Endometrial microvascular endothelial cells (primary cell): ENCODE data around the gene OSGIN1. TPM values are rescaled to one million over a fixed set of nuclear protein-coding genes. Genes with fewer than 3 reads are reported as not detected.

Experiments
- in situ Hi-C: cut with HindIII; loops from 2 replicates; pipeline ENCODE4 v1.10.0; 2017; ENCODE audit warnings: low sequenced_read_pairs, low pct_unique_long_range_greater_than_20kb; ENCODE audit errors: inconsistent ontology term
- total RNA-seq: library from RNA; depleted of rRNA; stranded (reverse); fragments of >200 nt; gene quantifications from one replicate; pipeline ENCODE4 v1.2.3, GENCODE V29; 2015; ENCODE audit errors: inconsistent ontology term

OSGIN1 gene
- total RNA-seq, 1 donor from 2014 or later = 11.1 TPM

DNA sequence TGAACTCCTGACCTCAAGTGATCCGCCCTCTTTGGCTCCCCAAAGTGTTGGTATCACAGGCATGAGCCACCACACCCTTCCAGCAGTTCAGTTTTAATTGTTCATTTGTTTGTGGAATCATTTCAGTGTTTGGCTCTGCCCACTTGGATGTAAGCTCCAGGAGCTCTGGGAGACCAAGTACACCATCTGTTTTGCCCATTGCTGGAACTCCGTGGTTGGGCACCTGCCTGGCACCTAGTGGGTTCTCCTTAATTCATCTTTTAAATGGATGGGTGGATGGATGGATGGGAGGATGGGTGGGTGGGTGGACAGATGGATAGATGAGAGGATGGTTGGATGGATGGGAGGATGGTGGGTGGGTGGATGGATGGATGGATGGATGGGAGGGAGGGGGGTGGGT, 14.1 kb downstream of the OSGIN1 start:
- in situ Hi-C loops = no loop called here

DNA sequence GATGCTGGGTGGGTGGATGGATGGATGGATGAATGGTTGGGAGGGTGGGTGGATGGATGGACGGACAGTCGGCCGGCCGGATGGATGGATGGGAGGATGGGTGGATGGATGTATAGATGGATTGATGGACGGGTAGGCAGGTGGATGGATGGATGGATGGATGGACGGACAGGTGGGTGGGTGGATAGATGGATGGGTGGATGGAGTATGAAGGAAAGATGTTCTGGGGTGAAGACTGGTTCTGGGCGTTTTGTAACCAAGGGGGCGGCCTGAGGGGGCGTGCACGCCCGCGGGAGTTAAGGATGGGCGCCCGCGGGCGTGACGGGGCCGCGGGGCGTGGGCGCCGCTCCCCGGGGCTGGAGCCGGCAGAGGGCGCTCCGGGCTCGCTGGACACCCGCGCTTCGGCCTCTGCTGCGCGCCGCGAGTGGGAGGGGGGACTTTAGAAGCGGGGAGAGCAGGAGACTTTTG, 14.8 kb downstream of the OSGIN1 start, which contains the start of gene NECAB2:
TSS of gene NECAB2 (plus strand) at position 407 of the 468 bp plus-strand sequence. CDS start 405 bp downstream, outside the sequence.
- in situ Hi-C loops = no loop called here

DNA sequence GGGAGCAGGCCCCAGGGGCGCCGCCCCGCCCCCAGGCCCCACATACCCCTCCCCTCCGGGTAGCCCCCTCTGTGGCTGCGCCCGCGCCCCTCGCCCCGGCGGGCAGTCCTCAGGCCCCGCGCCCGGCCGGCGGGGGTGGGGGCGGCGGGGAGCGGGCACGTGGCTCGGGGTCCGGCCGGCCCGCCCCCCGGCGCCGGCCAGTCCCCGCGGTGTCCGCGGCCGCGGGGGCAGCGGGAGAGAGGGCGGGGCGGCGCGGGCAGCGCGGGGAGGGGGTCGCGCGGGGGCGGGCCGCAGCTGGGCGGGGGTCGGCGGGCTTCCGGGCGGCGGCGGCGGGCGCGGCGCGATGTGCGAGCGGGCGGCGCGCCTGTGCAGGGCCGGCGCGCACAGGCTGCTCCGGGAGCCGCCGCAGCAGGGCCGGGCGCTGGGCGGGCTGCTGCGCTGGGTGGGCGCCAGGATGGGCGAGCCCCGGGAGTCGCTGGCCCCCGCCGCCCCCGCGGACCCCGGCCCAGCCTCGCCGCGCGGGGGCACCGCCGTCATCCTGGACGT, 15.3 kb downstream of the OSGIN1 start:
- in situ Hi-C loops = no loop called here

DNA sequence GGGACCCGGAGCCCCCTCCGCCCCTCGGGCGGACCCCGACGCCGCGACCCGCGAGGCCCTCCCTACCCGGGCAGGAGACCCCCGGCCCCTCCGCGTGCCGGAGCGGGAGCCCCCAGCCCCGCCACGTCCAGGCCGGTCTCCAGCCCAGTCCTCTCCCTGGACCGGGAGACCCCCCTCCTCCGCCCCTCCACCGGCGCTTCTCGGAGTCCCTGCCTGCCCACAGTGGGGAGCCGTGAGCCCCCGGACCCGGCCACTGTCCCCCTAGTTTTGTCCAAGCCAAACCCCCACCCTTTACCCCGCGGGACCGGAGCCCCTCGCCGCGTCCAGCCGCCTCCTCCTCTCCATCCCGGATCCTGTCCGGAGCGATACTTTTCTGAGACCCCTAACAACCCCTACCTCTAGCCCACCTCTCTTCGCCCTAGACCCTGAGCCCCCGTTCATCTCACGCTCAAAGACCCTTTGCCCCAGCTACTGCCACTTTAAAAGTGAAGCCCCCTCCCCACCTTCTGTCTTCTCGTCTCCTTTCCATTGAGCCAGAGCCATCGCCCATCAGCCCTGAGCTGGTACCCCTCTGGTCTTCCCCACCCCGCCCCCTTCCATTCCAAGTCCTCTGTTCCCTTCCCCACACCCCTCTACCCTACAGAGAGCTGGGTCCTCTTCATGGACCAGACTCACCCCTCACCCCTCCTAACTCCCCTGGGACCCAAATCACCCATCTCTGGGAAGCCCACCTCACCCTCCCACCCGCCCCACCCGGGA, 16.0 kb downstream of the OSGIN1 start:
- in situ Hi-C loops = no loop called here

DNA sequence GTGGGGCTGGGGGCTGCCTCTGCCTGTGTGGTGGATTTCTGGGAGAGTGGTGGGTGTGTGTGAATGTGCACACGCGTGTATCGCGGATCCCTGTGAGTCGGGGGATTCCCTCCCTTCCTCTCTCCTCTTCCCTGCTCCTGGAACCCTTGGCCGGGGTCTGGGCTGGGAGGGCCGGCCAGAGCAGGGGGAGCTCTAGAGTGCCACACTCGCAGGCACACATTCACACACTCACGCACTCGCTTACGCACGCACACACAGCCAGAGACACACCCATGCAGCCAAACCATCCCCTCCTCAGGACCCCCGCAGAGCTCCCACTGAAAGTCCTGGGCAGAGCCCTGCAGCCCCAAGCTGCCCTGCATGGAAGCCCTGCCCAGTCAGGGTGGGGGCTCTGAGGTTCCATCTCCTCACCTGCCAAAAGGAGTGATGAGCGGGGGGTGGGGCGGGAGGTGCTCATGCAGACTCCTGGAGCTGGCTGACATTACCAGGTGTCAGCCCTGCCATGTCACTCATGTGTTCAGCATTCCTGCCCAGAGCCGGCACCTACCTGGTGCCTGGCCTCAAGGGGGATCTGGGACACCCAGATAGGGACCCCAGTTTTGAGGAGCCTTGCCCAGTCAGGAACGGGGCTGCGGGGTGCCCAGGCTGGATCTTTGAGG, 16.9 kb downstream of the OSGIN1 start:
- in situ Hi-C loops = no loop called here

- in situ Hi-C loops = no loop called here
These were observed 17.4 kb downstream of the OSGIN1 start for GRCh38 chr16:83970430-83970815.

- in situ Hi-C loops = no loop called here
These were observed 18.4 kb downstream of the OSGIN1 start for GRCh38 chr16:83971165-83972130.

DNA sequence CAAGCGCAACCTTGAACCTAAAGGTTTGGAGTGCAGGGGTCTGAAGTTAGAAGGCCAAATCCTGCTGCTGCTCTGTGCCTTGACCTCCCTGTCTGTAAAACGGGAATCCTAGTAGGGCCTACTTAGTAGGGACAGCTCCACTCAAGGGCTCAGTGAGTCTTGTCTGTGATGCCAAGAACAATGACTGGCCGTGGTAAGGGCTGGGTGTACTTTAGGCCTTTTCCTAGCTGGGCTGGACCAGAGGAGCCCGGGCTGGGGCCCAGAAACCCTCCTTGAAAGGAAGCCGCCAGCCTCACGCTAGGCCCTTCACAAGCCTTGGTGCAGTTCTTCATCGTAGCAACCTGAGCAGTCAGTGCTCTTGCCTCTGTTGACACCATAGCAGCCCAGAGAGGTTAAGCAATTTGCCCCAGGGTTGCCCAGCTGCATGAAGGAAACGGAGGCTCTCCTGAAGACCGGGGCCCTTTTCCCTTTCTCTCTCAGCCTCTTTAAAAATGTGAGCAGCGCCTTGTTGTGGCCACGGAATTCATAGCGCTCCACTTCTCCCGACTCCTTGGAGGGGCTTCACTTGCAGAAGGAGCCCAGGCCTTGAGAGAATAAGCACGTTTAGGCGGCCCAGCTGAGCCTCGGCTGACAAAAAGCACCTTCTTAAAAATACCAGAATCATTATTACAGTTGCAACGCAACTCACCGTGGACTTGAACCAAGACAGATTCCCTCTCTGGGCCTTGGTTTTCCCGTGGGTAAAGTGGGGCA, 19.4 kb downstream of the OSGIN1 start:
- in situ Hi-C loops = no loop called here

DNA sequence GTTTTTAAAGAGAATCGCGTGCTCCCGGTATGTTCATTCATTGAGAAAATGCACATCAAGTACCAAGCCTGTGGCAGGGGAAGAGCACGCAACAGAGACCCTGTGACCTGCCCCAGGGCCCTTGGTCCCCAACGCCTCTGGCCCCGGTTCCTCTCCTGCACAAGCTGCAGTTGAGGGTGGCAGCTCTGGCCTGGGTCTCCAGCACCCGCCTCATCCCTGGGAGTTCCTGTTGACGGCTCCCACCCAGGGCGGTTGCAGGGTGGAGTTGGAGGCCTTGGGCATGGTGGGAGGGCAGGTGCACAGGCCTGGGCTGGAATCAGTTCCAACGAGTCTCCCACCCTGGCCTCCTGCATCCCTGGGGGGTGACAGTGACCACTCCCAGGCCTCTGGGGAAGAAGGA, 20.0 kb downstream of the OSGIN1 start:
- in situ Hi-C loops = no loop called here

- in situ Hi-C loops = no loop called here
These were observed 20.7 kb downstream of the OSGIN1 start for GRCh38 chr16:83973581-83974385.

DNA sequence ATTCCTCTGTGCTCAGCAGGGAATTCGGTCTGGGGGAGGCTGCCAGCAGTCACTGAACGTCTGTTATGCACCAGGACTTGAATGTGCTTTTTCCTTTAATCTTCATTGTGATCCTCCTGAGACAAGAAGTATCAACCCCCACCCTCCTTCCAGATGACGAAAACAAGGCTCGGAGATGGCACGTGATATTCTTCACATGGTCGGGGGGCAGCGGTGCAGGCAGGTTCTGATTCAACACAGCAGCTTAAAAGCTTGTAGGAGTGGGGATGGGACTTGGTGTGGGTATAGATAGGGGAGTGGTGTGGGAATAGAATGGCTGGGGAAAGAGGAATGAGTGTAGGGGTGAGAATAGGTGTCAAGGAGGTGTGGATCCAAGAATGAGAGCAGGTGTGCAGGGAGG, 21.4 kb downstream of the OSGIN1 start:
- in situ Hi-C loops = no loop called here

- in situ Hi-C loops = no loop called here
These were observed 22.7 kb downstream of the OSGIN1 start for GRCh38 chr16:83975590-83976260.

GRCh38 chr16:83977056-83977815, 24.2 kb downstream of the OSGIN1 start:
- in situ Hi-C loops = no loop called here

DNA sequence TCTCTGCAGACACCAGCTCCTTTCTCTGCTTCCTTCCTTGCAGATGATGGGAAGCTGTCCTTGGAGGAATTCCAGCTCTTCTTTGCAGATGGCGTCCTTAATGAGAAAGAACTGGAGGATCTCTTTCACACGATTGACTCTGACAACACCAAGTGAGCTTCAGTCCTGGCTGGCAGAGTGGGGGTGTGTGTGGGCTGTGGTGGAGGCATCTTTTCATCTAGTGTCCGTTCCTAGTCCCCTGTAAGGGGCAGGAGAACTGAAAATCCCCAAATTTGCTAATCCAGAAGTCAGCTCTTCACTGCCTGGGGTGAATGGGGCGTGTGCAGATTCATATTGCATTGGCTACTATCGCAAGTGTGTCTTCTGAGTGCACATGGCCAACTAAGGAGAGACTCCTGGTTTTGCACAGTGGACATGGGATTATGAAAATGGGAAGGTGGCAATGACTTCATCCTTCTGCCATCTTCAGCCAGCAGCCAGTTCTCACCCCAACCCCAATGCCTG, 25.4 kb downstream of the OSGIN1 start:
- in situ Hi-C loops = no loop called here

DNA sequence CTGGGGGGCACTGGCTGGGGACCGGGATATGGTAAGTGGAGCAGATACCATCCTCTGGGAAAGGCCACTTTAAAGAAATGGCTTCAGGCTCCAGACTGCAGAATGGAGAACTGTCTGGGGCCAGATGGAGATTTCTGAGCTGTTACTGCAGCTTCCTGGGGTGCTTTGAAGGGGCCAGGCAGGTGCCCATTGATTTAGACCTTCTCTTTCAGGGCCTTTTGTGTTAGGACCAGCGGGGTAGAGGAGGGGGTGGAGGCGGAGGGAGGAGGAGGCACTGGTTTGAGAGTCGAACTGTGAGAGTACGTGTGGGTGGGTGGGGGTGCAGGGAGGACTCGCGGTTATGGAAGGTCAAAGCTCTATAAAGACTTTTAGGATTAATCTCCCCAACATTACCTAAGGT, 26.4 kb downstream of the OSGIN1 start:
- in situ Hi-C loops = no loop called here

DNA sequence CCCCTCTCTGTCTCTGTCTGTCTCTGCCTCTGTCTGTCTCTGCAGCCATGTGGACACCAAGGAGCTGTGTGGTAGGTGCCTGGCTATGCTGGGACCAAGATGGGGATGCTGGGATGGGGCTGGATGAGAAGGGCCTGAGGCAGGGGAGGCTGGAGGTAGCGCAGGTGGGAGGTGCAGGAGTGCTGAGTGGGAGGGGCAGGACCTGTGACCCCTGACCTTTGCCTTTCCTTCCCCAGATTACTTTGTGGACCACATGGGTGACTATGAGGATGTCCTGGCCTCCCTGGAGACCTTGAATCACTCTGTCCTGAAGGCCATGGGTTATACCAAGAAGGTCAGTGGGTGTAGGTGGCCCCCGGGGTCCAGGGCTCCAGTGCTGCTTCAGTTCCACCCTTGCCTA, 27.8 kb downstream of the OSGIN1 start:
- in situ Hi-C loops = no loop called here
